CD4-positive, alpha-beta T cell treated with Interleukin-17A for 4 hours (primary cell): ENCODE data around the gene QPCT.

ENCODE experiments used
- DNase-seq: peaks from one replicate; pipeline ENCODE4 v3.0.0-alpha.2; 2020; ENCODE audit warnings: mixed read lengths

The QPCT gene

DNA sequence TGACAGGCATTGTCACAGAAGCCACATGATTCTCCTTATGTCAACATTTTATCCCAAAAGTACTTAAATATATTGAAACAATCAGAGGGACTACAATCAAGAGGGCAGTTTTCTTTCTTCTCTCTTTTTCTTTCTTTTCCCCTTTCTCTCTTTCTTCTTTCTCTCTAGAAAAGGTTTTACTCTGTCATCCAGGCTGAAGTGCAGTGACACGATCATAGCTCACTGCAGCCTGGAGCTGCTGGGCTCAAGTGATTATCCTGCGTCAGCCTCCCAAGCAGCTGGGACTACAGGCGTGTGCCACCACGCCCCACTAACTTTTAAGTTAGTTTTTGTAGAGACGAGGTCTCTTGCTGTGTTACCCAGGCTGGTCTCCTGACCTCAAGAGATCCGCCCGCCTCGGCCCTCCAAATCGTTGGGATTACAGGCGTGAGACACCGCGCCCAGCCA, 18.8 kb upstream of the QPCT start:
- DNase-seq: no peak

DNA sequence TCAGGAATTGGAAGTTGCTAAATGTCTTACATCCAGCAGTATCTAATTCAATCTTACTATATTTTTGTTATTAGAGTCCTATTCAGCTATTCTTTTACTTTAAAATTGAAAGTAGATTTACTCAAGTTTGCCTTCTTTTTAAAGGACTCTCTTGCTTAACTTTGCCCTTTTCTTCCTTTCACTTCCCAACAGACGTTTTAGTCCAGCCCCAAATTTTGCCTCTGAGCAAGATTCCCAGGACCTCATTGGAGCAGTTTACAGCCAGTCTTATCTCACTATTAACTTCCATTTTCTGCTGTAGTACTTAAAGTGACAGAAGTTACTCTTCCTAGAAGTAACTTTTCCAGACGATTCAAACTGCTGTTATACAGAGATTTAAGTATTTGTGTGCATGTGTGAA, 18.1 kb upstream of the QPCT start:
- no peak for DNase-seq

DNA sequence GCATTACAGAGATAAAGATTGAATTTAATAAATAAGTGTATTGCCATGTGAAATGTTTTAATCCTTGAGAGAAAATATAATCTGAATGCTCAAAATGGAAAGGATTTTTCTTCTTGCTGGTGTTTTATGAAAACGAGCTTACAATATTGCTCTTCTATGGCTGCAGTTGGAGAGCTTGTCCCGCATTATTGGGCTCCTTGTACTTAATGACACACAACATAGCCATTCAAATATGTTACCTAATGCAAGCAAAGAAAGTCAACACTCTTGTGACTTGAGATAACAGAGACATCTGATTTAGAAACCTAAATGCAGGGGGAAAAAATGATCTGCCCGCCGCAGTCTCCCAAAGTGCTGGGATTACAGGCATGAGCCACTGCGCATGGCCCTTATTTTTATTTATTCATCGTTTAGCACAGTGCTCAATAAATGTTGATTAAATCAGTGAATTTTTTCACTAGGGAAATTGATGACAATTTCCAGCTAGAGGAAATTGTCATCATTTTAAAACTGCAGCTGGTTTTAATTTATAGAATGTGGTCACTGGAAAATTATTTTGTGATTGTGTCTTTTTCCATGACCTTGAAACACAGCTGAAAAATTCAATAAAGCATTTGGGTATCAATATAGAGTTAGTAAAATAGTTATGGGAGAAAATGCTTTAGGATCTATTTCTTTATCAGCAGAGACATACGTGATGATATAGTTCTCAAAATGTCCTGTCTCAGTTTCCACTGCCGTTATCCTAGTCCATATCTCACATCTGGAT, 17.4 kb upstream of the QPCT start:
- no peak for DNase-seq

DNA sequence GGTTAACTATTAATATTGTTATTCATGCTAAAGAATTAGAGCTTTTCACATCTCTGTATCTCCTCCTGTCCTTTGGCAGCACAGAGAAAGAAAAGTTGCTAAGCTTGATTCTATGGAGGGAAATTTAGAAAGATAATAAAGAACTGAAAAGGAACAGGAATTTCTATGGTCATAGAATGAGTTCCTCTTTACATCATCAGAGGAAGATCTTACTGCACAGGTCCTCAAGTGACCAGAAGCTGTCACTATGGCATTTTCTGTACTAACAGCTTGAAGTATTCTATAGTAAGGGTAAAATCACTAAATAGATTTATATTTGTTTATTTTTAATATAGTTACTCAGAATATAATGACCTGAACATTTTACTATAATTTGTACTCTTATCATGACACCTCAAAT, 13.7 kb upstream of the QPCT start:
- DNase-seq: no peak

DNA sequence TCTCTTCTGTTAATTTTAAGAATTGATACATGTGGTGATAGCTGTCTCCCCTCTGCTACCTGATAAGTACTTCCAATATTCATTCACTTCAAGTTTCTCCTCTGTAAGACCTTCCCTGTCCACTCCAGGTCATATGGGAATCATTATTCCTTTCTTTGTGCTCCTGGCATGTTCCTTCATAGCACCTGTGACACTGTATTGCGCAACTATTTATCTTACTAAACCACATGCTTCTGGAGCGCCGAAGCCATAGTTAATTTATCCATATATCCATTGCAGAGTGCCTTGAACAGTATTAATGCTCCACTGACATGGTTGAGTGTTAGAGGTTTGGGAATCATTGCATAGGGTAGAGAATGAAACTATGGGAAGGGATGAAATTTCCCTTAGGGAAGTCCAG, 11.9 kb upstream of the QPCT start:
- DNase-seq: no peak

DNA sequence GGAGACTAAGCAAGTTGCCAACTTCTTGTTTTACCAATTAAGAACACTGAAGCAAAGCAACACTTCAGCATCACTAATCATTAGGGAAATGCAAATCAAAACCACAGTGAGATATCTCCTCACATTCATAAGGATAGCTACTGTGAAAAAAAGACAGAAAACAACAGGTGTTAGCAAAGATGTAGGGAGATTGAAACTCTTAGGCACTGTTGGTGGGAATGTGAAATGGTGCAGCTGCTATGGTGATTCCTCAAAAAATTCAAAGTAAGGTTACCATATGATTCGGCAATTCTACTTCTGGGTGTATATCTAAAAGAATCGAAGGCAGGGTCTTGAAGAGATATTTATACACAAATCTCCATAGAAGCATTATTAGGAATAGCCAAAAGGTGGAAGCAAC, 11.2 kb upstream of the QPCT start:
- no peak for DNase-seq

DNA sequence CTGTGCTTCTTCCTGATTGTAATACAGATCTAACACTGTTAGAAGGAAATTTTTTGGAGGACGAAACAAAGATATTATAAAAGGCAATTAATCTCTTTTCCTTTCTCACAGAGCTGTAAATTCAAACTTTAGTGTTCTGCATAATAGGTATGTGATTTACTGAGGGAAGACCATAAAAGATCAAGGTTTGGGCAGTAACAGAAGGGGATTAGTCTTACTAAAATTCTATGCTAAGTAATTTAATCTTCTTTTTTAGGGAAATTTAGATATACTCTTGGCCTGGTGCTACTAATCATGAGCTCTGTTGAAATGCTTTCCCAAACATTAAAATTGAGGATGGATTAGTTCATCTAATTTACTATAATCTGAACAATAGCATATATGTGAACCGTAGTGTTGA, 8.8 kb upstream of the QPCT start:
- no peak for DNase-seq

DNA sequence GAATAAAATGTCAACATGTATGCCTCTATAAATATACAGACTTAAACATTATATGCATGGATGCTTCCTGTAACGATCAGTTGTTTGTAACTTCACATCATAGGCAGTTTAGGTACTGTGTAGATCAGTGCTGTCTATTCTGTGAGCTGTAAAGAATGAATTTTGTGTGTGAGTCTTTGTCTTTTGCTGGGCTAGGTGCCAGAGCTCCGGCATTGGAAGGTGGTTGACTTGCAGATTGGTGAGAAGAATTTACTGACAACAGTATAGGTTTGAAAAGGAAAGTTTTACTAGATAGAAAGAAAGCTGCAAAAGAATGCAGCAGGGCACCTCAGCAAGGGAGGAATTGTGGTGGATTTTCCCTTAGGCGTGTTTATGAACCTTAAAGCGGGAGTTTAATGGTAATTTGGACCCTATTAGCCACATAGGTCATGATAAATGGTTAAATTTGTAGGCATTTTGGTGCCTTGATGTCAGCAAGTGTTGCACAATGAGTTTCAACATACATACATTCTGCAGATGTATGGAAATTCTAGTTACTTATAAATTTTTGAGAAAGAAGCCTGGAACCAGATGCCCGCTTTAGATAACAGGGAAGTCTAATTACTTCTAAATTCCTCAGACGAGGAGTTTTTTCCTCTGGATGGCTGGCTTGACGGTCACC, 6.7 kb upstream of the QPCT start:
- DNase-seq: no peak

DNA sequence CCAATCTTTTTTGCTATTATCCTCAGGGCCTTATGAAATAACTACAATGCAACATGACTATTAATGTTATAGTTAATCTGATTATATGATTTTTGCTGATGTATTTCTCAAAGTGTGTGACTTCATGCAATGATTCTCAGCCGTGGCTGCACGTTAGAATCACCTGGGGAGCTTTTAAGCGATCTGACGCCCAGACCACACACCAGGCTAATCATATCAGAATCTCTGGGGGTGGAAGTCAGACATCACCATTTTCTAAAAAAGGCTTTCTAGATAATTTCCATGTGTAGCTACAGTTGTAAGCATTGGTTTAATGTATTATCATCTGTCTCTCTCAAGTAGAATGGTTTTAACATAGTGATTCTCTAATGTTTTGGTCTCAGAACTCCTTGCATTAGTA, 5.5 kb upstream of the QPCT start:
- no peak for DNase-seq

DNA sequence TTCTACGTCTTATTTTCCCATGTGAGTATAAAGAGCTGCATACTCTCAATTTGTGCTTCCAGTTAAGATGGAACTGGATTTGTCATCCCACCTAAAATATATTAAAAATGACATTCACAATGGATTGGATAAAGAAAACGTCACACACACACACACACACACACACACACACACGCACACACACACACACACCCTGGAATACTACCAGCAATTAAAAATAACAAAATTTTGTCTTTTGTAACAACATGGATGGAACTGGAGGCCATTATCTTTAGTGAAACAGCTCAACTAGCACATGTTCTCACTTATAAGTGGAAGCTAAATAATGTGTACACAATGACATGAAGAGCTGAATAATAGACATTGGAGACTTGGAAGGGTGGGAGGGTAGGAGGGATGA, 3.8 kb upstream of the QPCT start:
- DNase-seq: no peak

DNA sequence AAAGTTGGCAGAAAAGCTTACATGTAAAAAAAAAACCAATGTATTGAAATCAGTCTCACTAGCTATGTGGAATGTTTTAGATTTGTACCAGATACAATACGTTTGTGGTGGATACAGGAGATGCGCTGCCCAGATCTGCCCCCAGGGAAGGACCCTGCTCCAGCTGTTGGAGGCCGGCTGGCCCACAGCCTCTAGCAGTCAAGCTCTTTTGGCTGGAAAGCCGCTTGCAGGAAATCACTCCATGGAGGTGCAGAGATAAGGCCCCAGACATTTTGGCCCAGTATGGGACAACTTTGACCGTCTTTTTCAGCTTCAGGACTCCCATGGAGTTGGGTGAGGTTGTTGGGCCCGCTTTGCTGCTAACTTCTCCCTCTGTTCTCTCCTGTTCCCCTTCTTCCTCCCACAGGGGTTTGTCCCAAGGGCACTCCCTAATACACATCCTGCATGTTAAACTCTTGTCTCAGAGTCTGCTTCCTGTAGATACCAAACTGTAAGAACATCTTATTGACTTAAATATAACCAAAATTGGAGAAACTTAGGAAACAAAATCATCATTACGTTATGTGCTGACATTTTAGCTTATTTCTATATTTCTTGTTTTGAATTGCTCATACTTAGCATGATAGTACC, 1.7 kb upstream of the QPCT start:
- no peak for DNase-seq

DNA sequence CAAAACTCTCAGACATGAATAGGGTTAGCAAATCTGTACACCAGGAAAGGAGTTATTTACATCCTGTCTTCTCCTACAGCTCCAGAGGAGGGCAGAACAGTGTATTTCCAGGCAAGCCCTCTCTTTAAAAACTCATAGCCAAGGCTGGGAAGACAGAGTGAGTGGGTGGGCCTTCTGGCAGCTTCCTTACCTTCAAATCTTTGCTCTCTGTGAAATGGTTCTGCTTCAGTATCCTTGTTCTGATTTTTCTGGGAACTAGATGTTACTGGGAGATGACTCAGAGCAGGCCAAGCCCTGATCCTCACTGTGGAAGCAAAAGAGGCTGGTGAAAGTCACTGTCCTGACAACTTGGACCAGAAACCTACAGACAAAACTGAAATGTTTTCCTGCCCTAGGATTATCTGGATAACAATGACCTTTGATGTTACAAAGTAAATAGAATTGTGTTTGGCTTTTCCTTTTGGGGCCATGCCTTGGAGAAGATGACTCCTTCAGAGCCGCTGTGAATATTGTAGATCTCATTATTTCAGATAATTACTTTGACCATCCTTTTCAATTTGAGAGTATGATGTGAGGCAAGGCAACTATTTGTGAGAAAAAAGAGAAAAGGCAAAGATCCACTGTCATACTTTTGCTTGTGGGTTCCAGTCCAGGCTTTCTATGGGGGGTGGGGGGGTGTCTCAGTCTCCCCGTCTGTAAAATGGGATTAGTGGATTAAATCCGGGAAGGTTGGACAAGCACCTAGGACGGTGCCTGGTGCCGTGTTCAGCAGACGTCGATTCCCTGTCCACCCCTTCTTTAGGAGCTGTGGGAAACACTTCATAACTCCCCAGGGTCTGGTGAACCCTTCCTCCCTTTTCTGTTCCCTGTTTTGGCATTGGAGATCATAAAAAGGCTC, 644 bp upstream of the QPCT start:
- no peak for DNase-seq

DNA sequence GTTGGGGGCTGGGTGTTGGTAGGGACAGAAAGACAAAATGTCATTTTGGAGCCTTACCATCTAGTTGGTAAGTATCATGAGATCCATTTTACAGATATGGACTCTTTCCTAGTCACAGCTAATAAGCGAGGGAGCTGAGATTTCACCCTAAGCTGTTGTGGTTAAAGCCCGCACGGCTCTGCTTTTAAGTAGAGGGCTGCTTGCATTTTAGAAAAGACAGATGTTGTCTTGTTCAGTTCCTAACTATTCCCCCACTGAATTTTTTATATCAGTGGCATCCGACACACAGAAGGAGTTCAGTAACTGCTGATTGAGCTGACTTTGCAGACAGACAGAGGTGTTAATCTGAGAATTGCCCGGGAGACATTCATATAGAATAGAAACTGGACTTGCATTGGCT, 3.7 kb downstream of the QPCT start:
- no peak for DNase-seq

DNA sequence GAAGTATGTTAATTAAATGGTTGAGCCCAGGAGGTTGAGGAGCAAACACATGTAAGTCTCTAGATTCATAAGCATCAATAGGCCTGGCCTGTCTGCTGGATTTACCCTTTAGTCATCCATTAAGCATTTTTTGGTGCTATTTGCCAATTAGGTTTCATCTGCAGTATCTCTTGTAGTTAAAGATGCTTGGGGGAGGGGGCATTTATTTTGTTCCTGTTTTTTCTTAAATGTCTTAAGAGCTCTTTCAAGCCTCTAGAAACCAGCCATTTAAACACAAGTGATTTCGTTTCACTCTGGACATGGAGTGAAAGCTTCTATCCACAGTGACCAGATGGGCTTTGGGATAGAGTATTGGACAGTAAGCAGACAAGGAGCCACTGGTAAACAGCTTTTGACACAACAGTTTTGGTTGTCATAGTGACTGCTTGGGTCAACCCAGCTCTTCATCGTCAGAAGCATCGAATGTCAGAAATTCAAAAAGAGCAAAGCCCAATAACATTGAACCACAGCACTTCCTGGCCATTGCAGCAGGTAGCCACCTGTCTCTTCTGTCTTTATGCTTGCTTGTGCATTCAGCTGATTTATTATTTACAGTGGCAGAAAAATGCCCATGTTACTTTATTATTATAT, 4.9 kb downstream of the QPCT start:
- DNase-seq: no peak

DNA sequence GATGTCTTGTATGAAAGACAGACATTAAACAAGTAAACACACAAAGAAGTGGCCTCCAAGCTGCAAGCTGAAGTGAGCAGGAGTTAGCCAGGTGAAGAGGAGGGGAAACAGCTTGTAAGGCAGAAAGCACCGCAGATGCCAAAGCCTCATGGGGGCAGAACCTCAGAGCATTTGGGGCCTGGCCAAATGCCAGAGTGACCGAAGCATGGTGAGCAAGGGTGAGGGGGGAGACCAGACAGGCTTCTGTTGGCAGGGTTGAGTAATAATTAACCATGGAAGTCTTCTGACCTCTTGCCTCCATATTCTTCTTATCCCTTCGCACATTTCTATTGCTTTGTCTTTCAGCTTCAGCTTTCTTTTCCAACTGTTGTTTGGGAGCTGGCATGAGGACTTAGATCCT, 5.6 kb downstream of the QPCT start:
- DNase-seq: no peak

DNA sequence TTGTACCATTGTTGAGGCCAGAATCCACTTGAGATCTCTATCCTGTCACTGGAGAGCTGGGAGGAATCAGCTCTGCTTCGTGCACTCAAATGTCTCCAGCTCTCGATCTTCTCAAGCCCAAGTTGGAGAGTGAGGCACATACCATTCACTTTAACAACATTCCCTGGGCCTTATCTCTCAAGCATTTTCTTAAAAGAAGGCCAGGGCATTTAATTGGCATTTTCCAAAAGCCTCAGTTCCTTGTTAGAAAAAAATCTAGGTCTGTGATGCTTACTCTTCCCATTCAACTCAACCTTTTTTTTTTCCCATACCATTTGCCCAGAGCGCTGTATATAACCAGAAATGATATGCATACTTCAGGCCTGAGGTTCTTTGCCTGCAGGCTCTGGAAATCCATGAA, 10.1 kb downstream of the QPCT start:
- no peak for DNase-seq

DNA sequence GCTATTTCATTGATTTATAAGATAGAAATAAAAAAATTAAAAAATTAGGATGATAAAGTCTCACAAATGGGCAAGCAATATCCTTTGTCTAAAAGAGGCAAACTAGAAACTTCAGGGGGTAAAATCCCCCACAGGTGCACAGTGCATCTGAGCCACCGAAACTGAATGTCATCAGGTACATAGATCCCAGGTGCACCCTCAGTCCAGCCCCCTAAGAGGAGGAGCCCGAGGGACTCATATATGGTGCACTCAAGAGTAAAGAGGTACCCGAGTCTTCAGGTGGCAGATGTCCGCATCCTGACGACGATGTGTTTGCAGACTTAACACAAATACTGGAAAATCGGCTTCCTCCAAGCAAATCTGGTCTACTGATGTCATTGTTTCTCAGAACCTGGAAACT, 11.3 kb downstream of the QPCT start:
- no peak for DNase-seq

DNA sequence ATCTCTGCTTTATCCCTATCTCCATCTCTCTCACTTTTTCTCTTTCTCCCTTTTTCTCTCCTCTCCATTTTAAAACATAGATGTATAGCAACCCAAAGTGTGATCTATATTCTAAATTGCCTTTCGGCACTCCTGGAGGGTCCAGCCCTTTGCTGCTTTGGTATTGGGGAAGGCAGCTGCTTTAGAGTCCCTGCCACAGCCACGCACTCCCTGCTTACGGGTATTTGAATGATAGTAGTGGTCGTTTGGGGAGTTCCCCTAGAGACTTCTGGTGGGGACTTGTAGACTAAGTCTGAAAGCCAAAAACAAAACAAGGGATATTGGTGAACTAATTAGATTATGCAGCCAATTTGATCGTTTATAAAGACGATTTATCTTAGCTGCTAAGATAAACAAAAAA, 11.9 kb downstream of the QPCT start:
- DNase-seq: no peak

DNA sequence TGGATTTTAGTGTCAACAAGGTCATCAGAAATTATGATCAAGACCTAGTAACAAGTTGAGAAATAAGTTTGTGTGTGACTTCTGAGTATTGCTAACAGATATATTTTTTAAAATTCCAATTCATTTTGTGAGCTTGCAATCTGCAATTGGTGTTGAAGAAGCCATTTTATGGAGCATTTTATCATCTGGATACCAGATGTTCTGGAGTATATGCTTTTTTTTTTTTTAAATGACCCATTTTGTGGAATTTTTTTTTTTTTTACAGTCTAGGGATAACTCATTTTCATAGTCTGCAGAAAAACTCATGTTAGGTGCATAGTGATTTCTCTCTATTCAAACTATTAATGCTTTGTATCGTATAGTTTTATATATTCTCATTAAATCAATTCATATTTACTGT, 12.6 kb downstream of the QPCT start:
- no peak for DNase-seq

DNA sequence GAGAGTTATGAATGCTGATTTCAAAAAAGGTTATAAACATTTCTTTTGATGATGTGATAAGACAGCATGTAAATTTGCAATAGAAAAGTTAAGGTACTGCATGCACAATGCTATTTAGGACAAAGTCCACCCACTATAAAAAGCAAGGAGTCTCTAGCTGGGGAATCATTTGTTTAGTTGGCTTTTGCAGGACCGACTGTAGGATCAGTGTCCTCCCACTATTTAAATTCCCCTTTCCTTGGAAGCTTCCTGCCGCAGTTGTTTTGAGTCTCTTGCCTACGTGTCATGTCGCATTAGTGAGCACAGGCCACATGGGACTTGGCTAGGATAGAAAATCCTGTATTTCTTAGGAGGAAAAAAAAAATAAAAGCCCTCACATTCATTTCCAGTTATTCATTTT, 13.1 kb downstream of the QPCT start:
- no peak for DNase-seq

DNA sequence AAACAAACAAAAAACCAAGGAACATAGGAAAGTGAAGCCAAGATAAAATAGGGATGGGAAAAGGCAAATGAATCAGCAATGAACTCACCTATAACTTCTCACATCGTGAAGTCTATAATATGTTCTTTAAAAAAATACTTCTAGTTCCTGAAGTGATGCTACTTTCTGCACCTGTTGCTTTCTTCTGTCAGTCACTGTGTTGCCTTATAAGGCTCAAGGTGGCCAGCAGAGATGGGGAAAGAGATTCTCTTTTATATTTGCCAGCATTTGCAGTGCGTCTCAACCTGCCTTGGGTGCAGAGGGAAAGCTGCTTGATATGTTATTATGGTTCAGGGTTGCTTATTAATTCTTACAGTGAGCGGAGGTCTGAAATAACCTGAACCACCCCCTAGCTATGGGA, 14.0 kb downstream of the QPCT start:
- DNase-seq: no peak

DNA sequence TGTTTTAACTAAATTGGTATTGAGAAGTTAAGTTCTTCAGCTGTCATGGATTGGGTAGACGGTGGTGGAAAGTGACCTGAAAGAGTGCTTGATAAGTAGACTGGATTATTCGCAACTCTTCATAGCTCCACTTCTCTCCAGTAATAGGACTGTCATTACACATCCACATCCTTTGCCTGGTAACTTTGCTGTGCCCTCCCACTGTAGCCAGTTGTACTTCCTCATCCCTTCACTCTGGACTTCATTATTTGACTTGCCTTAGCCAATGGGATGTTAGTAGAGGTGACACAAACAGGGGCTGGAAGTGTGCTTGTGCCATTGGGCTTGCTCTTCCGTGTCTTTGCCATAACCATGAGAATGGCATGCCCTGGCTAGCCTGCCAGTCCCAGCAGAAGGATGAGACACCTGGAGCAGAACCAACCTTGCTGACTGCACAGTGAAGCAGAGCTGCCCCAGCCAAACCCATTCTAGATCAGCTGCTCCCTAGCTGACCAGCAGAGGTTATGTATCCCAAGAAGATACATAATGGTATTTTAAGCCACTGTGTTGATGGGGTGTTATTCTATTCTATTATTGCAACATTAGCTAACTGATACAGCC, 16.9 kb downstream of the QPCT start:
- DNase-seq: no peak
